Measurements from ENCODE around the gene SLF2.
"Not testable (repeated sequence)": the region's sequence is repeated elsewhere in the genome, so short reads cannot be mapped to it uniquely, and the experiment has no call there.

The SLF2 gene

GRCh38 chr10:100972115-100972903 is 59.5 kb downstream of the SLF2 start:
- no peak overlapping the region for H3K4me2 ChIP-seq (ENCODE audit: low read length)
- H3K36me3 ChIP-seq (ENCODE audit: insufficient read depth, low read length): no peaks in the 10 kb centered on the region
- no peak overlapping the region for H3K9ac ChIP-seq (ENCODE audit: low read length)
- no peaks in the 10 kb centered on the region for H3F3A ChIP-seq (ENCODE audit: insufficient read depth, low read length)
- H3K27ac ChIP-seq (ENCODE audit: low read depth, low read length, poor library complexity, severe bottlenecking): no peak overlapping the region
- no peaks in the 10 kb centered on the region for H3K27me3 ChIP-seq (ENCODE audit: insufficient read depth, low read length)
- peaks cover 7% of the 10 kb centered on the region for H3K4me1 ChIP-seq (ENCODE audit: insufficient read depth, low read length, severe bottlenecking)
- no peaks in the 10 kb centered on the region for H3K9me3 ChIP-seq (ENCODE audit: low read length)
- H4K20me1 ChIP-seq (ENCODE audit: insufficient read depth, low read length): no peaks in the 10 kb centered on the region
- no peak overlapping the region for H2AFZ ChIP-seq (ENCODE audit: low read length)
- H3K9me2 ChIP-seq (ENCODE audit: low read depth, low read length): no peaks in the 10 kb centered on the region
- H3K4me3 ChIP-seq (ENCODE audit: low read depth, low read length, poor library complexity, severe bottlenecking): no peak overlapping the region
- TF ChIP-seq EZH2 (IDR thresholded peaks at IDR 0.05; ENCODE audit: borderline replicate concordance, low read length): no peak
- TF ChIP-seq, protein P1, sequence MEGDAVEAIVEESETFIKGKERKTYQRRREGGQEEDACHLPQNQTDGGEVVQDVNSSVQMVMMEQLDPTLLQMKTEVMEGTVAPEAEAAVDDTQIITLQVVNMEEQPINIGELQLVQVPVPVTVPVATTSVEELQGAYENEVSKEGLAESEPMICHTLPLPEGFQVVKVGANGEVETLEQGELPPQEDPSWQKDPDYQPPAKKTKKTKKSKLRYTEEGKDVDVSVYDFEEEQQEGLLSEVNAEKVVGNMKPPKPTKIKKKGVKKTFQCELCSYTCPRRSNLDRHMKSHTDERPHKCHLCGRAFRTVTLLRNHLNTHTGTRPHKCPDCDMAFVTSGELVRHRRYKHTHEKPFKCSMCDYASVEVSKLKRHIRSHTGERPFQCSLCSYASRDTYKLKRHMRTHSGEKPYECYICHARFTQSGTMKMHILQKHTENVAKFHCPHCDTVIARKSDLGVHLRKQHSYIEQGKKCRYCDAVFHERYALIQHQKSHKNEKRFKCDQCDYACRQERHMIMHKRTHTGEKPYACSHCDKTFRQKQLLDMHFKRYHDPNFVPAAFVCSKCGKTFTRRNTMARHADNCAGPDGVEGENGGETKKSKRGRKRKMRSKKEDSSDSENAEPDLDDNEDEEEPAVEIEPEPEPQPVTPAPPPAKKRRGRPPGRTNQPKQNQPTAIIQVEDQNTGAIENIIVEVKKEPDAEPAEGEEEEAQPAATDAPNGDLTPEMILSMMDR (IDR thresholded peaks at IDR 0.05; ENCODE audit: low read length): no peak
- no peaks in the 10 kb centered on the region for H3K79me2 ChIP-seq (ENCODE audit: insufficient read depth, low read length)

GRCh38 chr10:100972904-100973535 is 60.3 kb downstream of the SLF2 start:
- TF ChIP-seq EZH2 (IDR thresholded peaks at IDR 0.05; ENCODE audit: borderline replicate concordance, low read length): no peak
- TF ChIP-seq, protein P1 (IDR thresholded peaks at IDR 0.05; ENCODE audit: low read length): no peak
- Histone ChIP-seq H2AFZ (ENCODE audit: low read length) (no peak overlapping the region), H4K20me1 (ENCODE audit: insufficient read depth, low read length) (no peaks in the 10 kb centered on the region), H3K4me1 (ENCODE audit: insufficient read depth, low read length, severe bottlenecking) (peaks cover 7% of the 10 kb centered on the region), H3F3A (ENCODE audit: insufficient read depth, low read length) (no peaks in the 10 kb centered on the region), H3K4me2 (ENCODE audit: low read length) (no peak overlapping the region), H3K9ac (ENCODE audit: low read length) (no peak overlapping the region), H3K36me3 (ENCODE audit: insufficient read depth, low read length) (no peaks in the 10 kb centered on the region), H3K4me3 (ENCODE audit: low read depth, low read length, poor library complexity, severe bottlenecking) (no peak overlapping the region), H3K27ac (ENCODE audit: low read depth, low read length, poor library complexity, severe bottlenecking) (no peak overlapping the region), H3K9me2 (ENCODE audit: low read depth, low read length) (no peaks in the 10 kb centered on the region), H3K9me3 (ENCODE audit: low read length) (no peaks in the 10 kb centered on the region), H3K27me3 (ENCODE audit: insufficient read depth, low read length) (no peaks in the 10 kb centered on the region), H3K79me2 (ENCODE audit: insufficient read depth, low read length) (no peaks in the 10 kb centered on the region)

- not testable (repeated sequence) for H3K27ac ChIP-seq (ENCODE audit: low read depth, low read length, poor library complexity, severe bottlenecking); H3K4me1 ChIP-seq (ENCODE audit: insufficient read depth, low read length, severe bottlenecking); H4K20me1 ChIP-seq (ENCODE audit: insufficient read depth, low read length); H3K4me2 ChIP-seq (ENCODE audit: low read length); H3K79me2 ChIP-seq (ENCODE audit: insufficient read depth, low read length); H3K9me3 ChIP-seq (ENCODE audit: low read length); H2AFZ ChIP-seq (ENCODE audit: low read length); H3K9me2 ChIP-seq (ENCODE audit: low read depth, low read length); H3K4me3 ChIP-seq (ENCODE audit: low read depth, low read length, poor library complexity, severe bottlenecking); H3F3A ChIP-seq (ENCODE audit: insufficient read depth, low read length); H3K36me3 ChIP-seq (ENCODE audit: insufficient read depth, low read length); H3K27me3 ChIP-seq (ENCODE audit: insufficient read depth, low read length); H3K9ac ChIP-seq (ENCODE audit: low read length)
These were observed 62.6 kb downstream of the SLF2 start for GRCh38 chr10:100975397-100975796.
